Pons (tissue), 1 donor: ENCODE results near the gene TRIM71.
"Not testable (repeated sequence)": the region's sequence is repeated elsewhere in the genome, so short reads cannot be mapped to it uniquely, and the experiment has no call there.

Experiments
- DNase-seq: peaks from one replicate; pipeline ENCODE4 v3.0.0-alpha.2; 2016; ENCODE audit warnings: low spot score

The TRIM71 gene

DNA sequence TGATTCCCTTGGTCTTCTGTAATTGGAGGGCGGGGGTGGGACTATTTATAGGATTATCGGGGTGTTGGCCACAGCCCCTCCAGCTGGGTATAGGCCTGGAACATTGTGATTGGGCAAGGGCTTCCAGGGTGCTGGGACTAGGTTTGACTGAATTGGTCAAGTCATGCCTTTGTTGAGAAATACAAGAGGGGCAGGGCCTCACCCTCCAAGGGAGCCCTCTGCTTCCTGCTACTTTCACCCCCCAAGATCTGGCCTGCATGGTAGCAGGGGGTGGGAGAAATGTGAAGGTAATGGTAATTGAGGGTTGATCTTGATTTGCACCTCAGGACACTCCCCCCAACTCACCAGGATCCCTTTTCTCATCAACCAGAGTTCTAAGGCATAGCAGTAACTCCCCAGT, 25.2 kb downstream of the TRIM71 start:
- no peak for DNase-seq

GRCh38 chr3:32843510-32844321, 25.9 kb downstream of the TRIM71 start:
- DNase-seq = no peak

DNA sequence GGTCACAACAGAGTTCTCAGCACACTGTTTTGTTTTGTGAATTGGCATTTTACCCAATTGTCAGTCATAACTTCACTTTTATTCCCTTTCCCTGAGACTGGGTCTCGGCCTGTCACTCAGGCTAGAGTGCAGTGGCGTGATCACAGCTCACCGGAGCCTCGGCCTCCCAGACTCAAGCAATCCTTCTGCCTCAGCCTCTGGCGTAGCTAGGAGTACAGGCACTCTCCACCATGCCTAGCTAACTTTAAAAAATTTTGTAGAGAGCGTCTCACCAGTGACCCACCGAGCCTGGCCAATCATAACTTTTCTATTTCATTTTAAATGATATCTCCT, 26.5 kb downstream of the TRIM71 start:
- DNase-seq = no peak

DNA sequence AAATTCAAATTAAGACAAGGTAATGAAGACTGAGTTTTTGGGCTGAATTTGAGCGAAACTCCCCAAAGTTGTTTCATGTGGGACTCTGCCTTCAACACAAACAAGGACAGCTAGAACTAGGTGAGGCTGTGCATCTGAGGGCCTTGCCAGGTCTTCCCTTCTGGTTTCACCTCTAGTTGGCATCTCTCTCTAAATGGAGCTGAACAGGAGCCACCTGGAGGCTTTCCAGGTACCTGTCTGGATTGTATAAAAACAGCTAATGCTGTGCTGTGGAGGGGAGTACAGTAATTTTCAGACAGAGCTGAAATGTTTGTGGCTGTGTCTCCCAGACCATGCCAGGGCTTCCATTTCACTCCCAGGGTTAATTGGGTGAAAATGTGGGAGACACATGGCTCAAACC, 27.1 kb downstream of the TRIM71 start:
- DNase-seq = no peak

- DNase-seq = not testable (repeated sequence)
Observed at GRCh38 chr3:32845546-32845945, 27.7 kb downstream of the TRIM71 start.

DNA sequence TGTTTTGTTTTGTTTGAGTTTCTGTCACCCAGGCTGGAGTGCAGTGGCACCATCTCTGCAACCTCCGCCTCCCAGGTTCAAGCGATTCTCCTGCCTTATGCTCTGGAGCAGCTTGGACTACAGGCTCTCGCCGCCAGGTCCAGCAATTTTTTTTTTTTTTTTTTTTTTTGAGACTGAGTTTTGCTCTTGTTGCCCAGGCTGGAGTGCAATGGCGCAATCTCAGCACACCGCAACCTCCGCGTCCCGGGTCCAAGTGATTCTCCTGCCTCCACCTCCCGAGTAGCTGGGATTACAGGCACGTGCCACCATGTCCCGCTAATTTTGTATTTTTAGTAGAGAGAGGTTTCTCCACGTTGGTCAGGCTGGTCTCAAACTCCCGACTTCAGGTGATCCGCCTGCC, 29.2 kb downstream of the TRIM71 start:
- not testable (repeated sequence) for DNase-seq

DNA sequence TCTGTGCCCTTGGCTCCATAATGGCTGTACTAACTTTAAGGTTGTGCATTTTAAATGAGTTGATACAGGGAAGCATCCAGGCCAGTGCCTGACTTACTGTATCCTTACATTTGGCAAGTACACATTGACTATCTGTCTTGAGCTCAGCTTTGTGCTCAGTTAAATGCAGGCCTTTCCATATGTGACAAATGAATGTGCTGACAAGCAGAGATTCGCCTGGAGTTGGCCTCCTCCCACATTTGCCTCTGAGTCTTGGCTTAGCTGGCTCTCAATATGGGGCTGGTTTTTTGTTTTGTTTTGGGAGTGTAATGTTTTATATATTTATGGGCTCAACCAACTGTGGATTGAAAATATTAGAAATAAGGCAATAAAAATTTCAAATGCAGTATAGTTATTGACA, 29.7 kb downstream of the TRIM71 start:
- no peak for DNase-seq

GRCh38 chr3:32848215-32848614, 30.4 kb downstream of the TRIM71 start:
- no peak for DNase-seq

DNA sequence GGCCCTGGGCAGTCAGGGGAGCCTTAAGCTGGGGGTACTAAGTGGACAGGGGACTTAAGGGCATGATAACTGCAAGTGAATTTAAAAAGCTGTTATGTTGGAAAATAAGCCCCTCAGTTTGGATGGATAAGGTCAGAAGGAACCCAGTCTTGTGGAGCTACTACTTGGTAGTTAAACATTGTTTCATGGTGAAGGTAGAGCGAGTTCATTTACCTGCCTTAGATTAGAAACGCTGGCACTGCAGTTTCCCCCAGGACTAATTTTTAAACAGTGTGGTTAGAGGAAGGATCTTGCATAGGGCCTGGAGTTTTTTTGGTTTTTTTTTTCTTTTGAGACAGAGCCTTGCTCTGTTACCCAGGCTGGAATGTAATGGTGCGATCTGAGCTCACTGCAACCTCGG, 31.2 kb downstream of the TRIM71 start:
- no peak for DNase-seq

- no peak for DNase-seq
Observed at GRCh38 chr3:32850226-32850625, 32.4 kb downstream of the TRIM71 start.

DNA sequence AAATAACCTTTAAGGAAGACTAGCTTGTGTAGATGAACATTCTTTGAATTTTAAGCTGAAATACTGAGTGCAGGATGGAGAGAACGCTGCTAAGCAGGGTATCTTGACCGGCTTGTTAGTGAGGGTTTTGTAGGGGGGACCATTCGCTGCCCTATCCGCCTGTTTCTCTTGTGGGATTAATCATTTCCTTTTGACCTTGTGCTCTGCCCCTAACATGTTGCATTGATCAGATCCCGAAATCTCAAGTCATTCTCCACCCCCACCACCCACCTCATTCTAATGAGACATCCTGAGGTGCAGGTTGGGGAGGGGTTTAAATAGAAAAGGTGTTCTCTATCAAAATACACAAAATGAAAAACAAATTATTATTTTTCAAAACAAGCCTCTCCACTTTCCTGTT, 32.8 kb downstream of the TRIM71 start:
- no peak for DNase-seq

DNA sequence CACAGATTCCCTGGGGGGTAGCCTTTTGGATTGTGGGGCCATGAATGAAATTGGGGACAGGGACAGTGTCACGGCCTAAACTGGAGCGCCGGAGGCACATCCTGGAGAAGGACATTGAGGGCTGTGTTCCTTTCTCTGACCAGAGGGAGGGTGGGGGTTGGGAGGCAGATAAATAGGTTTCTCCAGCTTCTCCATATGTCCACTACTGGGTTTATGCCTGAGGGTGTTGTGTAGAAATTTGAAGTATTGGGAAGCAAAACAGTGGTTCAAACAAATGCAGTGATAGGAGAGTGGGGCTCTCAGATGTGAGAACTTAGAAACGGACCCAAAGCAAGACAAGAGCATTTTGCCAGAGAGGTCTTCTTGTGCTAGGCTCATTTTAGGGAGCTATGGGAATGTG, 34.3 kb downstream of the TRIM71 start:
- no peak for DNase-seq

DNA sequence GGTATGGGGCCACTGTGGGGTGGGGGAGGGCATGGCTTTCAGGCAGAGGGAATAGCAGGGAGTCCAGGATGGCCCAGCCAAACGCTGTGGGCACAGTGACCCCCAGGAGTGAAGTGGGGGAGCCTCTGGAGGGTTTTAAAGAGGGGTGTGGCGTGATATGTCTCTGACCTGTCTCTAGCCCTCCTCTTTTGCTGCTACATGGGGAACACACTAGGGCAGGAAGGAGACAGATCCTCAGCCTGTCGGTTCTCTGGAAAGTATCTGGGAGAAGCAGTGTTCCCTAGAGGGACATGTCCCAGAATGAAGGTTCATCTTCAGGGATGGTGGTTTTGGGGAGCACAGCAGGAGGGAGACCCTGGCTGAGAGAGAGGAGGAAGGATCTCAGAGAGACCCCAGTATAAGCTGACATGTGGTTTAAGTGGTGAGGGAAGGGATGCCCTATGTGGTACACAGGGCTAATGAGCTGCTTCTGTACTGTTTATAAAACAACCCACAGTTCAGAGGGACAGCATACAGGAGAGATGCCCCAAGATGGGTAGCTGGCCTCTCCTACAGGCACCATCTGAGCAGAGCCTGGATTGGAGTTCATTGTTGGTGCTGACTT, 37.7 kb downstream of the TRIM71 start:
- DNase-seq = no peak

GRCh38 chr3:32856355-32856889, 38.6 kb downstream of the TRIM71 start:
- no peak for DNase-seq

DNA sequence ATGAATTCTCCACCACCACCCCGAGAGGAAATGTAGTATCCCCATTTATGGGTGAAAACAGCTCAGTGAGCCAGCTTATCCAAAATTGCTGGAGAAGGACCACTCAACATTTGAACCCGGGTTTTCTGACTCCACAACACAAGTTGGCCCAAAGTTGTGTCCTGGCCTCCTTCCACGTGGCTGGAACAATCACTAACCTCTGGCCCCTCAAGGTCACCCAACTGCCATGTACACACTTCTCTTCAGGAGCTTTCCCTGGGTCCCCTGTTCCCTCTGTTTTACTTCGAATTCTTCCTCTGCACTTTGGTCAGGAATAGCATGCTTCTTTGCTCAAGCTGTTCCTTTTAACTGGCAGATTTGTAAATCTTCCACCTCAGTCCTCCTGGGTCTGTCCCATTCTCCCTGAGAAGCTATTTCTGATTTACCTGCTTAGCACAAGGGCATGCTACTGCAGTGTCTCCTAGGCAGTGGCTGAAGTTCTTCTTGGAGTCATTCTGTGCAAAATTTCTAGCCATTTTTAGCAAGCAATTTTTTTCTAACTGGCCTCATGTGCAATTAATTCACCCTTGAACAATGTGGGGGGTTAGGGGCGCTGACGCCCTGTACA, 39.2 kb downstream of the TRIM71 start:
- DNase-seq = no peak

DNA sequence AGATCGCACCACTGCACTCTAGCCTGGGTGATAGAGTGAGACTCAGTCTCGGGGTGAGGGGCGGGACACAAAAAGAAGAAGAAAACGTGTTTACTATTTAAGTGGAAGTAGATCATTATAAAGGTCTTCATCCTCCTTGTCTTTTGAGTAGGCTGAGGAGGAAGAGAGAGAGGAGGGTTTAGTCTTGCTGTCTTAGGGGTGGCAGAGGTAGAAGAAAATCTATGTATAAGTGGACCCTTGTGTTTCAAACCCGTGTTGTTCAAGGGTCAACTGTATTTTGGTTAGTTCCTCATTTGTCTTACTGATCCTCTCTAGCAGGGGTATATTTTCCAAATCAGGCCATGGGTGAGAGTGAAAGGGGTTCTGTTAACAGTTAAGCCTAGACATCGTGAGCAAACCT, 40.1 kb downstream of the TRIM71 start:
- no peak for DNase-seq

DNA sequence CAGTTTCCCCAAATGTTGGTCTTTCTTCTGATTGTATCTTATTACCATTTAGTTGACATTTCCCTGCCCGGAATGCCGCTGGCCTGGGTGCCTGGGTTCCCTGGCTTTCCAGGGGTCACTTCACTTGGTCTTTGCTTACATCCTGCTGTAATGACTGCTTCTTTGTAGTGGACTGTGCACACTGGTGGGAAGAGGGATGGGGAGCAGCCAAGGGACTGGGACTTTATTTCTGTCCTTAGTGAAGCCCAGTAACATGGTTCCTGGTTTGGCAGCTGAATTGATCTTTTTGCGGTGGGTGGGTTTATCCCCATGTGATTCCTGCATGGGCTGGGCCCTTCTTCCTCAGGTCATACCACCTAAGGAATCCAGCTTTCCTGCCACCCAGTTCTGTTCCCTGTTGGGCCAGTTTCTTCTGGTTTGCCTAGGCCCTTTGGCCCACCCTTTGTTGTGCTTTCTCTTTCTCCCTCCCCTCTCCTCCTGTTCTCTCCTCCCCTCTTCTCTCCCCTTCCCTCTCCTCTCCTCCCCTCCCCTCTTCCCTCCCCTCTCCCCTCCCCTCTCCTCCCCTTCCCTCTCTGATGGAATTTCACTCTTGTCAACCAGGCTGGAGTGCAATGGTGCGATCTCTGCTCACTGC, 41.9 kb downstream of the TRIM71 start:
- no peak for DNase-seq

DNA sequence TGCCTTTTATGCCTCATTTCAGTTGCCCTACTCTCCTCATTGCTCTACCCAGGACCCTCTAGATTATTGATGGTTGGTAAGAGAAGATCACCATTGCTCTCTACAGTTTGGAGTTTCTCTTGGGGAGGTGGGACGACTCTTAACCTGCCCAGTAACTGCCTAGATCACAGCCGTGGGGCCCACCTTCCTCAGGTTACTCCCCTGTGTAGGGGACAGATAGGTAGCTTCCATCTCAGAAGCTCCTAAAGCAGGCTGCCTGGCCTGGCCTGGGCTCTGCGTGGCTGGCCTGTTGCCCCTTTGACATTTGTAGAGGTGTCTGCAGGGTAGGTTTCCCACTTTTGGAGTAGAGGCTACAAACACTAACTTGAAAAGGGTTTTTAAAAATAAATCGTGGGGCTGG, 42.7 kb downstream of the TRIM71 start:
- no peak for DNase-seq

DNA sequence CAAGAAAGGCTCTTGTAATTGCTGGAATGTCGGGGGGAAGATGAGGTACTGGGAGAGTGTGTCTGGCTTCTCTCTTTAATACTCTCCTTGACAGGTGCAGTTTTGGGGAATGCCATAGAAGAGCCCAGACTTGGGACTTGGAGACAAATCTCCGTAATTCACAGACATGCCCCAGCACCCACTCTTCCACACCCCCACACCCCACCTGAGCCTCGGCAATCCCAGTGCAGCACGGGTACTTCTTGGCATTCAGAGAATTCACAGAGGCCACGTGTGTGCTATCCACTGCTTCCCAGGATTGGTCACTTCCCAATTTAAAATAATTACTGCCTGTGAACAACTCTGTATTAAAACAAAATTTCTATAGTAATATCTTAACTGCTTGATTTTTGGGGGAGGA, 43.9 kb downstream of the TRIM71 start:
- no peak for DNase-seq

- no peak for DNase-seq
Observed at GRCh38 chr3:32862247-32862935, 44.6 kb downstream of the TRIM71 start.

DNA sequence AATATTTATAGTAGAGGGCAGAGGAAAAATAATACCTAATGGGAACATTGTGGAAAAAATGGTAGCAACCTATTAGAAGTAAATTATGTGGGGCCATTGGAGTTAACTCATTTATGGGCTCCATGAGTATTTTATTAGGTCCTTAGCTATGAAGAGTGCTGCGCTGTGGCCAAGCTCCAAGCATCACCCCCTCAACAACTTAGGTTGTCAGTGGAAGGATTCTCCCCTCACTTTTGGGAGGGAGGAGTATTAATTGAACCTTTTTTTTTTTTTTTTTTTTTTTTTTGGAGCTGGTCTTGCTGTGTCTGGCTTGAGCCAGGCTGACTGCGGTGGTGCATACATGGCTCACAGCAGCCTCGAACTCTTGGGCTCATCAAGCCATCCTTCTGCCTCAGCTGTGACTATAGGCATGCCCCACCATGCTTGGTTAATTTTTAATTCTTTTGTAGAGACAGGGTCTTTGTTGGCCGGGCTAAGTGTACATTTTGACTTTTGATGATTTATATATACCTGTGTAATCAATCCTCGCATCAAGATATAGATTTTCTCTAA, 45.2 kb downstream of the TRIM71 start:
- no peak for DNase-seq

DNA sequence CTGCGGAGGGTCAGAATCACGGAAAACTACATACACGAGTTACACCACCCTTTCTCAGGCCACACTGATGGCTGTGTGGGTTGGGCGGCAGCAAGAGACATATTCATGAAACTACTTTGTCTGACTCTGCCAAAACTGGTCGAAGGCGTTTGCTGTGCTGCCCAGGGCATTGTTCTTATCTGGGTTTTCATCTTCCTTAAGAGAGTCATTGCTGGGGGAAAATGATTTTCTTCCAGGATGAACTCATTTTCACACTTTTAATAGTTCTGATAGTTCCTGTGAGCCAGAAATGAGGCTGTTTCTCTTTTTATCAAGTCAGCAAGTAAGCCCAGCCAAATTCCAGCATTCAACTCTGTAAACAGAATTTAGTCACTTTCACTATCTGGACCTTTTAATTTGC, 47.6 kb downstream of the TRIM71 start:
- DNase-seq = no peak
